HG03097 (cell line): ENCODE measurements around the gene CCR3.

ENCODE experiments used
- ATAC-seq: cut with Tn5 transposase; IDR thresholded peaks from one replicate; pipeline ENCODE4 v1.9.1; 2021; ENCODE audit not compliant: unreplicated experiment, low FRiP score

Gene CCR3

GRCh38 chr3:46270474-46270873 lies 28.2 kb downstream of the CCR3 start:
- ATAC-seq: no peak

- ATAC-seq: no peak
These were observed 29.0 kb downstream of the CCR3 start for GRCh38 chr3:46271209-46271745.

- ATAC-seq: no peak
These were observed 29.8 kb downstream of the CCR3 start for GRCh38 chr3:46272028-46272451.

- ATAC-seq: no peak
These were observed 34.3 kb downstream of the CCR3 start for GRCh38 chr3:46276497-46277099.

- ATAC-seq: no peak
These were observed 35.2 kb downstream of the CCR3 start for GRCh38 chr3:46277476-46277875.

GRCh38 chr3:46278816-46279672 lies 36.8 kb downstream of the CCR3 start:
- ATAC-seq: no peak

- ATAC-seq: no peak
These were observed 38.0 kb downstream of the CCR3 start for GRCh38 chr3:46280105-46280797.

GRCh38 chr3:46281551-46281950 lies 39.3 kb downstream of the CCR3 start:
- no peak for ATAC-seq

GRCh38 chr3:46282041-46282440 lies 39.8 kb downstream of the CCR3 start:
- no peak for ATAC-seq

GRCh38 chr3:46282696-46283095 lies 40.4 kb downstream of the CCR3 start:
- ATAC-seq: no peak

GRCh38 chr3:46283881-46284450 lies 41.7 kb downstream of the CCR3 start:
- no peak for ATAC-seq

- ATAC-seq: no peak
These were observed 42.9 kb downstream of the CCR3 start for GRCh38 chr3:46284981-46285683.

- no peak for ATAC-seq
These were observed 43.8 kb downstream of the CCR3 start for GRCh38 chr3:46285931-46286619.

GRCh38 chr3:46286947-46287565 lies 44.8 kb downstream of the CCR3 start:
- ATAC-seq: no peak

GRCh38 chr3:46289551-46289950 lies 47.3 kb downstream of the CCR3 start:
- no peak for ATAC-seq

GRCh38 chr3:46289966-46290365 lies 47.7 kb downstream of the CCR3 start:
- no peak for ATAC-seq

GRCh38 chr3:46291046-46291445 lies 48.8 kb downstream of the CCR3 start:
- no peak for ATAC-seq

- no peak for ATAC-seq
These were observed 50.9 kb downstream of the CCR3 start for GRCh38 chr3:46293035-46293724.
